DMS153 treated with DMSO at 0.1 percent for 48 hours (cell line): ENCODE results near the gene MTERF2.

Experiments
- DNase-seq: peaks from one replicate; lab custom pipeline; 2025; ENCODE audit not compliant: unreplicated experiment; lab: John Stamatoyannopoulos, UW

The MTERF2 gene

GRCh38 chr12:106954462-106955376 is 32.2 kb downstream of the MTERF2 start:
- no peak for DNase-seq

DNA sequence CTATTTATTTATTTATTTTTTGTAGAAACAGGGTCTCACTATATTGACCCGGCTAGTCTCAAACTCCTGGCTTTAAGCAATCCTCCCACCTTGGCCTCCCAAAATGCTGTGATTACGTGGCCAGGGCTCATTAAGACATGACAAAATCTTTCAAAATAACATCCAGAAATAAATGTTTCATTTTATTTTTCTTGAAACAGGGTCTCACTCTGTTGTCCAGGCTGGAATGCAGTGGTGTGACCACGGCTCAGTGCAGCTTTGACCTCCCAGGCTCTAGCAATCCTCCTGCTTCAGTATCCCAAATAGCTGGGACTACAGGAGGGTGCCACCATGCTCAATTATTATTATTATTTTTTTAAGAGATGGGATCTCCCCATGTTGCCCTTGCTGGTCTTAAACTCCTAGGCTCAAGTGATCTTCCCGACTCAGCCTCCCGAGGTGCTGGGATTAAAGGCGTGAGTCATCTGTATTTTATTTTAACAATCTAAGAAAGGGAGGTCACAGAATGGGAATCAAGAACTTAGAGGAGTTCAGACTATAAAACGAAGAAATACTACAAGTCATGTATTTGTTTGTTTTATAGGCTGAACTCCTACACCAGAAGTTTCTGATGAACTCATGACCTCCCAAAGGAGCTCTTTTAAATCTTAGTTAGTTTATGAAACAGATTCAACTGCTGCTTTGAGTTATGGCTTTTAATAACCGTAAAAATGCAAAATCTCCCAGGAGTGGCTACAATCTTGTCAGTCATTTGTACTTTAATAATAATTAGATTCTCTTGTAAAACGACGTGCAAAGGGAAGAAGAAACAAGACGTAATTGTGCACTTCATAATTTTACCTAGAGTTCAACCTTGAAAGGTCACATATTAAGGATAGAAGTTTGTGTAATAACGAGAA is 33.3 kb downstream of the MTERF2 start:
- DNase-seq, result no peak

DNA sequence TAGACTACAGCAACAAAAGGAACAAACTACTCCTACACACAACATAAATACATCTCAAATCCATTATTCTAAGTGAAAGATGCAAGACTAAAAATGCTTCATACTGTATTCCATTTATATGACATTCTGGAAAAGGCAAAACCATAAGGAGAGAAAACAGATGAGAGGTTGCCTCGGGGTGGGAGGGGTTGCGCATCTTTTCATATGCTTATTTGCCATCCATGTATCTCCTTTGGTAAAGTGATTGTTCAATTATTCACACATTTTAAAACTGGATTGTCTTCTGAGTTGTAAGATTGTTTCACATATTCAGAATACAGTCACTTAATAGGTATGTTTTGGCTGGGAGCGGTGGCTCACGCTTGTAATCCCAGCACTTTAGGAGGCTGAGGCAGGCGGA is 36.4 kb downstream of the MTERF2 start:
- no peak for DNase-seq

- DNase-seq, result no peak
Observed at GRCh38 chr12:106947461-106947860, 39.5 kb downstream of the MTERF2 start.

DNA sequence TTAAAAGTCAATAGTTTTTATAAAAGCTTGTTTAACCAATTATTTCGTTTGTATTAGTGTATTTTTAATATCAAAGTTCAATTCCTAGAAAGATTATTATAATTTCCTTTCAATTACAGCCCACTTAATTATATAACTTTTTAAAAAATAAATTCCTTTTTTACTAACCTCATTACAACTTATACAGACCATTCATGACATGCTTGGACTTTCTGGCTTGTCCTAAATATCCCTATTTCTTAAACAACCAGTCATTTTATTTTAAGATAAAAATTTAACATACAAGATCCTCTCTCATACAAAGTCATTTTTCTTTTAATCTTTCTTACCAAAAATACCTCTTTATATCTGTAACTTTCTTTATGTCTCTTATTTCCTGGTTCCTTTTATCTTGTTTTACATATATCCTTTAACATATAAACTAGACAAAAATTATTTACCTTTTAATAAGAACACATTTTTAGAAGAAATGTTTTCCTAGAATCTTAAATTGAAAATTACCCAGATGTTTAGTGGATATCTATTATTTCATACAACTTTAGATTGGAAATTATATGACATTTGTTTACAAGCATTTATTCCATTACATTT is 41.6 kb downstream of the MTERF2 start:
- no peak for DNase-seq

GRCh38 chr12:106942775-106943174 is 44.2 kb downstream of the MTERF2 start:
- no peak for DNase-seq

- DNase-seq, result no peak
Observed at GRCh38 chr12:106941481-106942156, 45.3 kb downstream of the MTERF2 start.

DNA sequence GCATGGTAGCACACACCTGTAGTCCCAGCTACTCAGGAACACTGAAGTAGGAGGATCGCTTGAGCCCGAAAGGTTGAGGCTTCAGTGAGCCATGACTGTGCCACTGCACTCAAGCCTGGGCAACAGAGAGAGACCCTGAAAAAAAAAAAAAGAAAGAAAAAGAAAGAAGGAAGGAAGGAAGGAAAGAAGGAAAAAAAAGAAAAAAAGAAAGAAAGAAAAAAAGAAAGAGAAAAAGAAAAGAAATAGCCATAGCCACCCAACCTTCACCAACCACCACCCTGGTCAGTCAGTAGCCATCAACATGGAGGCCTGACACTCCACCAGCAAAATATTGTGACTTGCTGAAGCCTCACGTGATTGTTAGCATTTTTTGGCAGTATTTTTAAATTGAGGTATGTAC is 52.7 kb downstream of the MTERF2 start:
- no peak for DNase-seq
